NCI-H446 (cell line): Measurements from ENCODE around the gene HTR7.
"Not testable (repeated sequence)": the region's sequence is repeated elsewhere in the genome, so short reads cannot be mapped to it uniquely, and the experiment has no call there.

ENCODE experiments used
- DNase-seq, 2 experiments: peaks; one replicate each; lab custom pipeline; 2025; lab: John Stamatoyannopoulos, UW

HTR7 gene

GRCh38 chr10:90858461-90858968 is 676 bp upstream of the HTR7 start:
- DNase-seq = no peak

GRCh38 chr10:90856964-90857634 is 740 bp downstream of the HTR7 start:
- no peak for DNase-seq

- DNase-seq = peak in 1 of 2 experiments; percentile 65
Observed at GRCh38 chr10:90856261-90856660, 1.6 kb downstream of the HTR7 start.

- DNase-seq = no peak
Observed at GRCh38 chr10:90855126-90855525, 2.7 kb downstream of the HTR7 start.

- DNase-seq = no peak
Observed at GRCh38 chr10:90849956-90850749, 7.7 kb downstream of the HTR7 start.

GRCh38 chr10:90847436-90847835 is 10.4 kb downstream of the HTR7 start:
- DNase-seq = peak in 1 of 2 experiments; percentile 61

GRCh38 chr10:90846746-90847145 is 11.1 kb downstream of the HTR7 start:
- no peak for DNase-seq

GRCh38 chr10:90845726-90846125 is 12.1 kb downstream of the HTR7 start:
- no peak for DNase-seq

GRCh38 chr10:90842725-90843124 is 15.1 kb downstream of the HTR7 start:
- no peak for DNase-seq

- DNase-seq = no peak
Observed at GRCh38 chr10:90837486-90837885, 20.4 kb downstream of the HTR7 start.

GRCh38 chr10:90834326-90834725 is 23.5 kb downstream of the HTR7 start:
- DNase-seq = no peak

- DNase-seq = no peak
Observed at GRCh38 chr10:90832111-90832510, 25.7 kb downstream of the HTR7 start.

GRCh38 chr10:90822508-90822907 is 35.3 kb downstream of the HTR7 start:
- DNase-seq = no peak

GRCh38 chr10:90821864-90822263 is 36.0 kb downstream of the HTR7 start:
- DNase-seq = not testable (repeated sequence)

GRCh38 chr10:90819911-90820310 is 37.9 kb downstream of the HTR7 start:
- no peak for DNase-seq

- no peak for DNase-seq
Observed at GRCh38 chr10:90818736-90819135, 39.1 kb downstream of the HTR7 start.

- no peak for DNase-seq
Observed at GRCh38 chr10:90817128-90817889, 40.5 kb downstream of the HTR7 start.

GRCh38 chr10:90816466-90816865 is 41.4 kb downstream of the HTR7 start:
- DNase-seq = peak in 1 of 2 experiments; percentile 1

- no peak for DNase-seq
Observed at GRCh38 chr10:90813594-90814365, 44.1 kb downstream of the HTR7 start.

- not testable (repeated sequence) for DNase-seq
Observed at GRCh38 chr10:90807106-90807505, 50.7 kb downstream of the HTR7 start.

GRCh38 chr10:90806677-90807076 is 51.2 kb downstream of the HTR7 start:
- DNase-seq = no peak

GRCh38 chr10:90805206-90805605 is 52.6 kb downstream of the HTR7 start:
- DNase-seq = no peak
